ENCODE data around the gene FMN2.
"Not testable (repeated sequence)": the region's sequence is repeated elsewhere in the genome, so short reads cannot be mapped to it uniquely, and the experiment has no call there.

The FMN2 gene

GRCh38 chr1:240322943-240323342 is 231.3 kb downstream of the FMN2 start:
- DNase-seq = no peak

GRCh38 chr1:240328382-240328781 is 236.7 kb downstream of the FMN2 start:
- DNase-seq = not testable (repeated sequence)

- no peak for DNase-seq
Observed at GRCh38 chr1:240329443-240329842, 237.8 kb downstream of the FMN2 start.

GRCh38 chr1:240332672-240333071 is 241.0 kb downstream of the FMN2 start:
- no peak for DNase-seq

GRCh38 chr1:240337781-240338180 is 246.1 kb downstream of the FMN2 start:
- no peak for DNase-seq

- no peak for DNase-seq
Observed at GRCh38 chr1:240338837-240339236, 247.2 kb downstream of the FMN2 start.

GRCh38 chr1:240341365-240342250 is 249.9 kb downstream of the FMN2 start:
- no peak for DNase-seq

- no peak for DNase-seq
Observed at GRCh38 chr1:240342251-240342625, 250.6 kb downstream of the FMN2 start.

GRCh38 chr1:240343045-240343444 is 251.4 kb downstream of the FMN2 start:
- no peak for DNase-seq

GRCh38 chr1:240343966-240344365 is 252.3 kb downstream of the FMN2 start:
- no peak for DNase-seq

- DNase-seq = no peak
Observed at GRCh38 chr1:240344918-240345317, 253.2 kb downstream of the FMN2 start.

- DNase-seq = no peak
Observed at GRCh38 chr1:240349695-240350094, 258.0 kb downstream of the FMN2 start.

GRCh38 chr1:240350910-240351331 is 259.2 kb downstream of the FMN2 start:
- no peak for DNase-seq

GRCh38 chr1:240351690-240352089 is 260.0 kb downstream of the FMN2 start:
- no peak for DNase-seq

GRCh38 chr1:240352769-240353168 is 261.1 kb downstream of the FMN2 start:
- DNase-seq = no peak

- no peak for DNase-seq
Observed at GRCh38 chr1:240356568-240356967, 264.9 kb downstream of the FMN2 start.

GRCh38 chr1:240362046-240362445 is 270.4 kb downstream of the FMN2 start:
- no peak for DNase-seq

- no peak for DNase-seq
Observed at GRCh38 chr1:240362826-240363225, 271.1 kb downstream of the FMN2 start.

- DNase-seq = no peak
Observed at GRCh38 chr1:240363315-240363714, 271.6 kb downstream of the FMN2 start.

GRCh38 chr1:240363914-240364313 is 272.2 kb downstream of the FMN2 start:
- no peak for DNase-seq

- DNase-seq = no peak
Observed at GRCh38 chr1:240366636-240367035, 275.0 kb downstream of the FMN2 start.

- no peak for DNase-seq
Observed at GRCh38 chr1:240385551-240385950, 293.9 kb downstream of the FMN2 start.

- DNase-seq = no peak
Observed at GRCh38 chr1:240385985-240386978, 294.6 kb downstream of the FMN2 start.

GRCh38 chr1:240387051-240387450 is 295.4 kb downstream of the FMN2 start:
- DNase-seq = no peak

Measured in NCI-H748 treated with DMSO at 0.1 percent for 48 hours (cell line).